ENCODE data around the gene RPUSD1. TPM values are rescaled to one million over a fixed set of nuclear protein-coding genes. Genes with fewer than 3 reads are reported as not detected.

RPUSD1 gene
- polyA plus RNA-seq, 4 donors = 17.6 to 26.2 (median 21.6) TPM

- Histone ChIP-seq H3K9me3 (ENCODE audit: control insufficient read depth in 2 of 2, insufficient read depth in 1 of 2, low read depth in 1 of 2, low read length in 1 of 2) (no peaks in the 10 kb centered on the region), H3K27me3 (ENCODE audit: control insufficient read depth in 3 of 3, insufficient read depth in 3 of 3, low read length in 3 of 3) (no peaks in the 10 kb centered on the region), H3K36me3 (ENCODE audit: control insufficient read depth in 3 of 3, insufficient read depth in 2 of 3, low read depth in 1 of 3, low read length in 3 of 3) (peaks cover 0 to 61% (median 0%) of the 10 kb centered on the region in 3 donors), H3K27ac (ENCODE audit: low read depth in 1 of 3, low read length in 2 of 3) (no peak overlapping the region), H3K4me1 (ENCODE audit: control insufficient read depth in 3 of 3, insufficient read depth in 2 of 3, low read depth in 1 of 3, low read length in 2 of 3) (peaks cover 0 to 21% (median 0%) of the 10 kb centered on the region in 3 donors), H3K4me3 (ENCODE audit: low read depth in 1 of 3, low read length in 3 of 3) (peak overlapping the region; percentile 74 to 94 (median 78))
- no peak for FAIRE-seq
- peak; percentile 48 to 49 for DNase-seq
- 11 to 31% (median 23%) methylated on average over 44 to 47 of the region's 47 CpGs for WGBS, 3 donors
Measured at GRCh38 chr16:787321-787966, 737 bp downstream of the RPUSD1 start.

- no peak overlapping the region for H3K4me3 ChIP-seq (ENCODE audit: low read depth in 1 of 3, low read length in 3 of 3)
- no peaks in the 10 kb centered on the region for H3K27me3 ChIP-seq (ENCODE audit: control insufficient read depth in 3 of 3, insufficient read depth in 3 of 3, low read length in 3 of 3)
- 61 to 65% (median 65%) methylated on average over 54 to 58 of the region's 58 CpGs for WGBS, 3 donors
- peaks cover 0 to 21% (median 0%) of the 10 kb centered on the region in 3 donors for H3K4me1 ChIP-seq (ENCODE audit: control insufficient read depth in 3 of 3, insufficient read depth in 2 of 3, low read depth in 1 of 3, low read length in 2 of 3)
- peaks cover 0 to 46% (median 0%) of the 10 kb centered on the region in 3 donors for H3K36me3 ChIP-seq (ENCODE audit: control insufficient read depth in 3 of 3, insufficient read depth in 2 of 3, low read depth in 1 of 3, low read length in 3 of 3)
- DNase-seq = peak; percentile 60 to 78
- FAIRE-seq = no peak
- no peak overlapping the region for H3K27ac ChIP-seq (ENCODE audit: low read depth in 1 of 3, low read length in 2 of 3)
- H3K9me3 ChIP-seq (ENCODE audit: control insufficient read depth in 2 of 2, insufficient read depth in 1 of 2, low read depth in 1 of 2, low read length in 1 of 2) = no peaks in the 10 kb centered on the region
Measured at GRCh38 chr16:785563-786535, 2.3 kb downstream of the RPUSD1 start.

GRCh38 chr16:784431-784830 is 3.8 kb downstream of the RPUSD1 start:
- DNase-seq = no peak
- 91% methylated on average over 11 to 19 of the region's 19 CpGs for WGBS, 3 donors
- FAIRE-seq = no peak
- no peak overlapping the region for H3K4me3 ChIP-seq (ENCODE audit: low read depth in 1 of 3, low read length in 3 of 3)
- peaks cover 0 to 33% (median 0%) of the 10 kb centered on the region in 3 donors for H3K36me3 ChIP-seq (ENCODE audit: control insufficient read depth in 3 of 3, insufficient read depth in 2 of 3, low read depth in 1 of 3, low read length in 3 of 3)
- H3K27me3 ChIP-seq (ENCODE audit: control insufficient read depth in 3 of 3, insufficient read depth in 3 of 3, low read length in 3 of 3) = no peaks in the 10 kb centered on the region
- no peaks in the 10 kb centered on the region for H3K9me3 ChIP-seq (ENCODE audit: control insufficient read depth in 2 of 2, insufficient read depth in 1 of 2, low read depth in 1 of 2, low read length in 1 of 2)
- H3K27ac ChIP-seq (ENCODE audit: low read depth in 1 of 3, low read length in 2 of 3) = no peak overlapping the region
- peaks cover 0 to 18% (median 0%) of the 10 kb centered on the region in 3 donors for H3K4me1 ChIP-seq (ENCODE audit: control insufficient read depth in 3 of 3, insufficient read depth in 2 of 3, low read depth in 1 of 3, low read length in 2 of 3)

DNA sequence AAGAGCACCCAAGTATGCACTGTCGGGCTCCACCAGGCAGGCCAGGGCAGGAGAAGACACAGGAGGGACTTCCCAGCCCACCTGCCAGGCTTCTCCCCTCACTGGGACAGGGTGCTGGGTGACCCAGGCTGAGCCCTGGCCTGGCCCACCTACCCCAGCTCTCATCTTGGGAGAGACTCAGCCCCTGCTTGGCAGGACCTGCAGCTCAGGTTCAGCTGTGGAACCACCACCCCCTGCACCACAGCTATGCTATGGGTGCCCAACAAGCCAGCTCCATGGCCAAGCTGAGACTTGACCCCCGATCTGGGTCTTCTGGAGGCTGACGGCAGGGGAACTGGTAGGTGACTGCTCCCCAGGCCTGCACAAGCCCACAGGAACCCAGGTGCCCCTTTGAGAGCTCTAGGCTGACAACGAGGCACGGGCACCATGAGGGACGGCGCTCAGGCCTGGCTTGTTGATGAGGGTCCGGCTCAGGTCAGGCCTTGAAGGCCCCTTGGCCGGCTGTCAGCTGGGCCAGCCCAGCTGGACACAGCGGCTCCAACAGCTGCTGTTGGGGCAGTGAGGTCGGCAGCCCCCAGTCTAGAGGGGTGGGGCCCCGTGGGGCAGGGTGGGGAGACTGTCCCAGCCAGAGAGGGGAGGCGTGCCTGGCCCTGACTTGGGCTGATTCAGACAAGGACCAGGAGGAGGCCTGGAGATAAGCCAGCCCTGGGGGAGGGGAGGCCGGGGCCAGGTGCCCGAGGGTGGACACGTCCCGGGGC is 4.6 kb downstream of the RPUSD1 start:
- Histone ChIP-seq H3K9me3 (ENCODE audit: control insufficient read depth in 2 of 2, insufficient read depth in 1 of 2, low read depth in 1 of 2, low read length in 1 of 2) (no peaks in the 10 kb centered on the region), H3K4me1 (ENCODE audit: control insufficient read depth in 3 of 3, insufficient read depth in 2 of 3, low read depth in 1 of 3, low read length in 2 of 3) (peaks cover 0 to 13% (median 0%) of the 10 kb centered on the region in 3 donors), H3K27me3 (ENCODE audit: control insufficient read depth in 3 of 3, insufficient read depth in 3 of 3, low read length in 3 of 3) (no peaks in the 10 kb centered on the region), H3K4me3 (ENCODE audit: low read depth in 1 of 3, low read length in 3 of 3) (no peak overlapping the region), H3K27ac (ENCODE audit: low read depth in 1 of 3, low read length in 2 of 3) (no peak overlapping the region), H3K36me3 (ENCODE audit: control insufficient read depth in 3 of 3, insufficient read depth in 2 of 3, low read depth in 1 of 3, low read length in 3 of 3) (peaks cover 0 to 31% (median 0%) of the 10 kb centered on the region in 3 donors)
- DNase-seq (no peak), FAIRE-seq (no peak)
- WGBS, 3 donors = 30 to 45% (median 39%) methylated on average over 17 of the region's 17 CpGs

GRCh38 chr16:782766-783403 is 5.3 kb downstream of the RPUSD1 start:
- WGBS, 3 donors = 17 to 57% (median 36%) methylated on average over 34 to 36 of the region's 36 CpGs
- FAIRE-seq (no peak), DNase-seq (peak in 1 of 2 donors; percentile 18)
- Histone ChIP-seq H3K27ac (ENCODE audit: low read depth in 1 of 3, low read length in 2 of 3) (no peak overlapping the region), H3K36me3 (ENCODE audit: control insufficient read depth in 3 of 3, insufficient read depth in 2 of 3, low read depth in 1 of 3, low read length in 3 of 3) (peaks cover 0 to 31% (median 0%) of the 10 kb centered on the region in 3 donors), H3K4me1 (ENCODE audit: control insufficient read depth in 3 of 3, insufficient read depth in 2 of 3, low read depth in 1 of 3, low read length in 2 of 3) (peaks cover 0 to 13% (median 0%) of the 10 kb centered on the region in 3 donors), H3K27me3 (ENCODE audit: control insufficient read depth in 3 of 3, insufficient read depth in 3 of 3, low read length in 3 of 3) (peaks cover 0 to 3% (median 2%) of the 10 kb centered on the region in 3 donors), H3K9me3 (ENCODE audit: control insufficient read depth in 2 of 2, insufficient read depth in 1 of 2, low read depth in 1 of 2, low read length in 1 of 2) (no peaks in the 10 kb centered on the region), H3K4me3 (ENCODE audit: low read depth in 1 of 3, low read length in 3 of 3) (no peak overlapping the region)

DNA sequence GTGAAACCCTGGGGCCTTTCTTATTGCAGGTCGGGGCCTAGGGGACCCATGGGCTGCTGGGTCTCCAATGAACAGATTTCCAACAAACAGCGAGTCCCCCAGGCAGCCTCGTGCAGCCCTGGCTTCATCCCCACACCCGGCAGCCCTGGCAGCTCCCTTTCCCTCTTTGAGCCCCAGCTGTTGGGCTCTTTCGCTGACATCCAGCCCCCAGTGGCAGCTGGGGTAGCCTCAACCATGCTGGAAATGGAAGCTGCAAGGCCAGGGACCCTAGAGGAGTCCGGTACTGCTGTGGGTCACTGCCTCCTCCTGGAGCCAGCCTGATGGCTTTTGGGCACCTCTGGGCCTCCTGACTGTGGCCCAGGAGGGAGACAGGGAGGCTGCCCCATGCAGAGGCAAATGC is 5.9 kb downstream of the RPUSD1 start:
- no peaks in the 10 kb centered on the region for H3K9me3 ChIP-seq (ENCODE audit: control insufficient read depth in 2 of 2, insufficient read depth in 1 of 2, low read depth in 1 of 2, low read length in 1 of 2)
- H3K4me3 ChIP-seq (ENCODE audit: low read depth in 1 of 3, low read length in 3 of 3) = no peak overlapping the region
- H3K4me1 ChIP-seq (ENCODE audit: control insufficient read depth in 3 of 3, insufficient read depth in 2 of 3, low read depth in 1 of 3, low read length in 2 of 3) = peaks cover 0 to 11% (median 0%) of the 10 kb centered on the region in 3 donors
- WGBS, 3 donors = 34 to 49% (median 35%) methylated on average over 6 of the region's 6 CpGs
- H3K27ac ChIP-seq (ENCODE audit: low read depth in 1 of 3, low read length in 2 of 3) = no peak overlapping the region
- DNase-seq (no peak), FAIRE-seq (no peak)
- peaks cover 0 to 29% (median 0%) of the 10 kb centered on the region in 3 donors for H3K36me3 ChIP-seq (ENCODE audit: control insufficient read depth in 3 of 3, insufficient read depth in 2 of 3, low read depth in 1 of 3, low read length in 3 of 3)
- peaks cover 0 to 3% (median 2%) of the 10 kb centered on the region in 3 donors for H3K27me3 ChIP-seq (ENCODE audit: control insufficient read depth in 3 of 3, insufficient read depth in 3 of 3, low read length in 3 of 3)

DNA sequence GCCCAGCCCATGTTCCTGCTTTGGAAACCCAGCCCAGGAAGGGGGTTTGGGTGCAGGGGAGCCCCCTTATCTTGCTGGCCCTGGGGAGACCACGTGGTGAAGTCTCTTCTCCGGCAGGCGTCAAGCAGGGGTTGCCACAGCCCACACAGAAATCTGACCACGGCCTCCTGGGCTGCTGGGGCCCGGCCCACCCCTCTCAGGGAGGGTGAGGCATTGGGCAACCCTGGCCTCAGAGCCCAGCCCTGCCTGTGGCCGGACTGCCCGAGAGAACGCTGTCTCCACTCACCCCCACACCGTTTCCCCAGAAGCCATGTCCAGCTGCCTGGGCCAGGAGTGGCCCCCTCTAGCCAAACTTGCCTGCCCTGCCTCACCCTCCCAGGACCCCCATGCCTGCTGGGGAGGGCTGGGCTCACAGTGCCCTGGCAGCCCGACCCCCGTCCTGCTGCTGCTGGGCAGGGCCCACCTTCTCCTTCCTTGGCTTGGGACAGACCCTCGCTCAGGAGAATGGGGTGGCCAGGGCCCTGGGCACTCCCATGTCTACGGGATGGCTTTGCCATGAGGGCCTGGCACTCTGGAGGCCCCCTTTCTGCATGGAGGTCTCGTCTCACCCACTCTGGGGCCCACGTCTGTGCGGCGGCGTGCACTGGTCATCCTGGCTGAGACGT is 6.7 kb downstream of the RPUSD1 start:
- Histone ChIP-seq H3K9me3 (ENCODE audit: control insufficient read depth in 2 of 2, insufficient read depth in 1 of 2, low read depth in 1 of 2, low read length in 1 of 2) (no peaks in the 10 kb centered on the region), H3K27ac (ENCODE audit: low read depth in 1 of 3, low read length in 2 of 3) (no peak overlapping the region), H3K4me1 (ENCODE audit: control insufficient read depth in 3 of 3, insufficient read depth in 2 of 3, low read depth in 1 of 3, low read length in 2 of 3) (peaks cover 0 to 7% (median 0%) of the 10 kb centered on the region in 3 donors), H3K4me3 (ENCODE audit: low read depth in 1 of 3, low read length in 3 of 3) (no peak overlapping the region), H3K36me3 (ENCODE audit: control insufficient read depth in 3 of 3, insufficient read depth in 2 of 3, low read depth in 1 of 3, low read length in 3 of 3) (peaks cover 0 to 22% (median 0%) of the 10 kb centered on the region in 3 donors), H3K27me3 (ENCODE audit: control insufficient read depth in 3 of 3, insufficient read depth in 3 of 3, low read length in 3 of 3) (peaks cover 0 to 3% (median 2%) of the 10 kb centered on the region in 3 donors)
- no peak for FAIRE-seq
- 63 to 73% (median 70%) methylated on average over 15 to 19 of the region's 19 CpGs for WGBS, 3 donors
- DNase-seq = no peak

All from small intestine (tissue), 7 donors.